GM13977 (cell line): ENCODE data around the gene CFAP74.
"Not testable (repeated sequence)": the region's sequence is repeated elsewhere in the genome, so short reads cannot be mapped to it uniquely, and the experiment has no call there.

Source experiments
- DNase-seq: peaks from one replicate; pipeline ENCODE4 v3.0.0; 2012; ENCODE audit warnings: low spot score
- in situ Hi-C: fragments of 300-500 bp; cut with MboI; formaldehyde crosslinking; loops from one replicate; pipeline ENCODE4 v1.12.0; 2022; ENCODE audit warnings: low sequenced_read_pairs, low pct_unique_long_range_greater_than_20kb, mixed read lengths, inconsistent platforms; ENCODE audit not compliant: unreplicated experiment
- TF ChIP-seq, protein P1 (sequence below): IDR thresholded peaks from 2 replicates; pipeline ENCODE4 v1.5.1; 2012; ENCODE audit warnings: mild to moderate bottlenecking, control low read depth; ENCODE audit not compliant: insufficient read depth; ENCODE audit errors: extremely low read depth, missing control alignments

Gene CFAP74

DNA sequence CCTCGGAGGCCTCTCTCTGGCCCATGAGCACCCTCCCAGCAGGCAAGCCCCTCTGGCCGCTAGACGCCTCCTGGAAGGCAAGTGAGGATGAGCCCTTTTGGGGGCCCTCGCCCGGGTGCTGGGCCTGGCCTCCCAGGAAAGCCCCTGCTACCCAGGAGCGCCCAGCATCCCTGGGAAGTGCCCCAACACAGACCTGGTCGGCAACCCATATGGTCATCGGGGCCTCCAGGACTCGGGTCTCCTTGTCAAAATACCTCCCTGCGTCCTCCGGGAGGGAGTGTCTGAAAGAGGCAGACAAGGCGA, 63.5 kb downstream of the CFAP74 start:
- TF ChIP-seq, protein P1, sequence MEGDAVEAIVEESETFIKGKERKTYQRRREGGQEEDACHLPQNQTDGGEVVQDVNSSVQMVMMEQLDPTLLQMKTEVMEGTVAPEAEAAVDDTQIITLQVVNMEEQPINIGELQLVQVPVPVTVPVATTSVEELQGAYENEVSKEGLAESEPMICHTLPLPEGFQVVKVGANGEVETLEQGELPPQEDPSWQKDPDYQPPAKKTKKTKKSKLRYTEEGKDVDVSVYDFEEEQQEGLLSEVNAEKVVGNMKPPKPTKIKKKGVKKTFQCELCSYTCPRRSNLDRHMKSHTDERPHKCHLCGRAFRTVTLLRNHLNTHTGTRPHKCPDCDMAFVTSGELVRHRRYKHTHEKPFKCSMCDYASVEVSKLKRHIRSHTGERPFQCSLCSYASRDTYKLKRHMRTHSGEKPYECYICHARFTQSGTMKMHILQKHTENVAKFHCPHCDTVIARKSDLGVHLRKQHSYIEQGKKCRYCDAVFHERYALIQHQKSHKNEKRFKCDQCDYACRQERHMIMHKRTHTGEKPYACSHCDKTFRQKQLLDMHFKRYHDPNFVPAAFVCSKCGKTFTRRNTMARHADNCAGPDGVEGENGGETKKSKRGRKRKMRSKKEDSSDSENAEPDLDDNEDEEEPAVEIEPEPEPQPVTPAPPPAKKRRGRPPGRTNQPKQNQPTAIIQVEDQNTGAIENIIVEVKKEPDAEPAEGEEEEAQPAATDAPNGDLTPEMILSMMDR, result no peak
- no peak for DNase-seq
- in situ Hi-C loops, result no loop called here

DNA sequence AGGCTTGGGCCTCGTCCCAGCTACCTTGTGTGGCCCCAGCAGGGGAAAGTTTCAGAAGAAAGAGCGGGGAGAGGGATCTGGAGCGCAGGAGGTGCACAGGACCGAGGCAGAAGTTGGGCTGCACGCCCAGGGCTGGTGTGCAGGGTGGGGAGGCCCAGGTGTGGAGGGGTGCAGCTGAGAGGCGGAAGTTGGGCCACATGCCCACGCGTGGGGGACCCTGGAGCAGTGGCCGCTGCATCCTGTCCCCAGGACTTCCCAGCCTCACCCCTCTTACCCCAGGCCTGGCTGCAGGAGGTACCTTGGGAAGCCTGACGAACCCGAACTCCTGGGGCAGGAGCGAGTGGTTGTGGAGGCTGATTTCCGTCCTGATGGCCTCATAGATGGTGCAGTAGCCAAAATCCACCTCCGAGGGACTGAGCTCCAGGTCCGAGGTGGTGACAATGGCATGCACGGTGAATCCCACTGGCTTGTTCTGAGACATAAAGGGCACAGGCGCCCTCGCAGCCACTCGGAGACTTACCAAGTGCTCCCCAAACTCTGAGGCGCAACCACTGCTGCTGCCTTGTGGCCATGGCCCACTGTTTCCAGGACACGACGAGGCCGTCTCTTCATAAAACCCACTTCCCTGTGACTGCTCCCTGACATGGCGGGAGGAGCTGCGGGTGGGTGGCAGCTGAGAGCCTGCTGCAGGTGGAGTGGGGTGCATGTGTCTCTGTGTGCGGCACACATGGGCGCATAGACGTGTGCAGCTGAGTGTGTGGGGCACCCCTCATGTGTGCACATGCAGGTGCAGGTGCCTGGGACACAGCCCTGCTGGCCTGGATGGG, 64.1 kb downstream of the CFAP74 start:
- in situ Hi-C loops, result no loop called here
- TF ChIP-seq, protein P1, result no peak
- no peak for DNase-seq

DNA sequence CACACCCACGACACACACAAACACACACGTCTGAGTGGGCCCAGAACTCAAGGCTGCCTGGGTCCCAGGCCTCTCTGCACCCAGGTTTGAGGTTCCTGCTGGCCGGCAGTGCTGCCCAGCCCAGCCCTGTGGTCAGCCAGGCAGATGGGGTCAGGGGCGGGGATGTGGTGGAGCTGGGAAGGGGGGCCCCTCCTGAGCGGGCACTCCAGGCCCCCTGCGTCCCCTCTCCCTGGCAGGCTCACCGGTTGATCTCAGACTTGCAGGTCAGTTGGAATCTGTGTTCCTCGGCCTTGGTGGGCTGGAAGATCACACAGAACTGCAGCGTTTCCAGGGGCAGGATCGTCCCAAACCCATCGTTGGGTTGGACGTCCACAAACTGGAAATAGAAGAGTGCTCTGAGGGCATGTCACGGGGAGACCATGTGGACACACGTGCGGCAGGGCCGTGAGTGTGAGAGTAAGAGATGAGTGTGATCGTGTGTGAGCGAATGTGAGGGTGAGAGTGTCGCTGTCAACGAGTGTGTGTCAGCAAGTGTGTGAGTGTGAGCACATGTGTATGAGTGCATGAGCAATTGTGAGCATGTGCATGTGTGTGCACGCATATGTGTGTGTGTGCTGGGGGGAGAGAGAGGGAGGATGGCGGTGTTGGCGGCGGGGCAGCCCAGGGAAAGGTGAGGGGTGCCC, 64.8 kb downstream of the CFAP74 start:
- no peak for DNase-seq
- in situ Hi-C loops, result no loop called here
- TF ChIP-seq, protein P1, result no peak

DNA sequence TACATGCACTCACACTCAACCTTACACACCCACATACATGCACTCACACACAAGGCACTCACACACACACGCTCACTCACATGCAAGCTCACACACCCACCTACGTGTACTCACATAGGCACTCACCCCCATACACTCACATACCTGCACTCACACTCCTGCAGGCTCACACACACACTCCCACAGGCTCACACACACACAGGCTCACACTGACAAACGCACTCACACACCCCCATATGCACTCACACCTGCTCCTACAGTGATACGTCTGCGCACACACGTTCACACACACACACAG, 65.4 kb downstream of the CFAP74 start:
- in situ Hi-C loops, result no loop called here
- TF ChIP-seq, protein P1, result no peak

DNA sequence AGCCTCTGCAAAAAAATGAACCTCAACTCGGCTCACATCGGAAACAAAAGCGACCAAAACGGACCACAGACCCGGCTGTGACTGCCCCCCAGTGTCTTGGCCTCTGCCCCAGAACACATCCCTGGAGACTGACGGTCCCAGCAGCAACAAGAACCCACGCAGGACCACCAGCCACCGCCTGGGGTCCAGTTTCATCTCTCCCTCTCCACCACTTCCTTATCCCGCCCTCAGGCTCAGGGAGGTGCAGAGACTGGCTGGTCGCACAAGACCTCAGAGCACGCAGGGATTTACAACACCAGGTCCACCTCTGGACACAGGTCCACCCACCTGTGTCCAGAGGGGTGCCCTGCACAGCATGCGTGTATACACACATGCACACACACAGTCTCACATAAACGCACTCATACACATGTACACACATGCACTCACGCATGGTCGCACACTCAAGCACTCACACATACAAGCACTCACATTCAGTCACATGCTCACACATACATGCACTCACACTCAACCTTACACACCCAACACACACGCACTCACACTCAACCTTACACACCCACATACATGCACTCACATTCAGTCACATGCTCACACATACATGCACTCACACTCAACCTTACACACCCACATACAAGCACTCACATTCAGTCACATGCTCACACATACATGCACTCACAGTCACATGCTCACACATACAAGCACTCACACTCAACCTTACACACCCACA, 65.9 kb downstream of the CFAP74 start:
- TF ChIP-seq, protein P1, result no peak
- in situ Hi-C loops, result no loop called here
- DNase-seq, result no peak

More for the DNA sequence above, 65.4 kb downstream of the CFAP74 start:
- DNase-seq, result no peak

DNA sequence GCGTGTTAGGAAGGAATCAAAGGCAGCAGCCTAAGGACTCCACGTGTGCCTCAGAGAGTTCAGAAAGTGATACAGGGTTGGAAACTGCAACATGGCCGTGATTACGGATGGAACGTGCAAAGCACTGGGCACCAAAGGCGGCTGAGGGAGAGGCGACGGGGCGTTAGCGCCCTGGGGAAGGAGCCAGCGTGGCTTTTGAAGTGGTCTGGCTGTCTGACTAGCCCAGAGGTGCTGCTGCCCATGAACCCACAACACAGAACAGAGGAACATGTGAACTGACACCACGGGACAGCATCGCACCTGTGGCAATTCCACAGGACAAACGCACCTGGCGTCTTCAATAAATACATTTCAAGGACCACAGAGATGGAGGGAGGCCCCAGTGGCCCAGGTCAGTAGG, 66.5 kb downstream of the CFAP74 start:
- in situ Hi-C loops, result no loop called here
- DNase-seq, result no peak
- TF ChIP-seq, protein P1, result no peak

DNA sequence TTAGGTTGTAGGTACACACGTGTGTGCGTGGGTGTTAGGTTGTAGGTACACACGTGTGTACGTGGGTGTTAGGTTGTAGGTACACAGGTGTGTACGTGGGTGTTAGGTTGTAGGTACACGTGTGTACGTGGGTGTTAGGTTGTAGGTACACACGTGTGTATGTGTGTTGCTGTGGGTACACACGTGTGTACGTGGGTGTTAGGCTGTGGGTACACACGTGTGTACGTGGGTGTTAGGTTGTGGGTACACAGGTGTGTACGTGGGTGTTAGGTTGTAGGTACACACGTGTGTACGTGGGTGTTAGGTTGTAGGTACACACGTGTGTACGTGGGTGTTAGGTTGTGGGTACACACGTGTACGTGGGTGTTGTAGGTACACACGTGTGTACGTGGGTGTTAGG, 68.7 kb downstream of the CFAP74 start:
- in situ Hi-C loops, DNase-seq: not testable (repeated sequence)
